ENCODE data around the gene SYNDIG1.

SYNDIG1 gene

DNA sequence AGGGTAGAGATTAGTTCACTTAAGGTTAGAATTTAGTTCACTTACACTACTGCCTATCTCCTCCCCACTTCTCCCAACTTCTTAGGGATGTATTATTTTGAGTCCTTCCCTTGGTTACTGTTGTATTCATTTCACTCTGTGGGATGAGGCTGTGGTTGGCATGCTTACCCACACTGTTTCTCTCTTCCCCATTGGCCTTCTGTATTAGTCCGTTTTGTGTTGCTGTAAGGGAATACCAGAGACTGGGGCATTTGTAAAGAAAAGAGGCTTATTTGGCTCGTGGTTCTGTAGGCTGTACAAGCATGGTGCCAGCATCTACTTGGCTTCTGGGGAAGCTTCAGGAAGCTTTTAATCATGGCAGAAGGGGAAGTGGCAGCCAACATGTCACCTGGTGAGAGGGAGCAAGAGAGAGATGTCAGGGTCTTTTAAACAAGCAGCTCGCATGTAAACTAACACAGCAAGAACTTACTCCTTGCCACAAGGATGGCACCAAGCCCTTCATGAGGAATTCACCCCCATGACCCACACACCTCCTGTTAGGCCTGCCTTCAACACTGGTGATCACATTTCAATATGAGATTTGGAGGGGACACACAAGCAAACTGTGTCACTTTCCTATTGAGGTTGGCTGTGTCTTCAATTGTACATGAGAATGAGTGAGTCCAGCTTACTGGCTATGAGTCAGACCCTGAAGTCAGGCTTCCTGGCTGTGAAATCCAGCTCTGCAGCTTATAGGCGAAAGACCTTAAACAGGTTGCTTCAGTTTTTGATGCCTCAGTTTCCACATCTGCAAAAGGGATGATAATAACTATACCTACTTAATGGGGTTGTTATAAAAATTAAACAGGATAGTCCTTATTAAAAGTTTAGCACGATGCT lies 53.3 kb downstream of the SYNDIG1 start:
- no peak overlapping the region for H3K27ac ChIP-seq
- DNase-seq, result no peak
- no peak overlapping the region for H3K4me3 ChIP-seq (ENCODE audit: low read depth, low read length)
- TF ChIP-seq CTCF (IDR thresholded peaks at IDR 0.05; ENCODE audit: low read depth, low read length, missing control alignments), result no peak
- in situ Hi-C loops (cut with HindIII; ENCODE audit: low pct_ligation_motif_present, low sequenced_read_pairs), result no loop called here
- H3K36me3 ChIP-seq (replicated peaks), result no peaks in the 10 kb centered on the region
- H3K27me3 ChIP-seq (replicated peaks), result no peaks in the 10 kb centered on the region

DNA sequence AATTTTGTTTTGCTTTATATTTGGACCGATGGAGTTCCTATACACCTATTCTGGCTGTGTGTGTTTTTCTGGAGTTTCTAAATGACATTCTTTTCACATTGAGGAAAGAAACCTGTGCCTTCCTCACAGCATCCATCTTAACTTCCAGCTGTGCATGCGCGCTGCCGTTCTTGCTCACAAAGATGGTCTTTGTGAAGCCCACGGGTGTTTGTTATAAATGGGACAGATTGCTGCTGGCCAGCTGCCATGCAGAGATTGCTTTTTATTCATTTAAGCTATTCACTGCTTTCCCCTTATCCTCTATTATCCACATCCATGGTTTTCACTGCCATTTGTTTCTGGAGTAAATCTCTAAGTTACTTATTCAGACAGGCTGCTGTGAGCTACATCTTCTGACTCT lies 54.2 kb downstream of the SYNDIG1 start:
- in situ Hi-C loops (cut with HindIII; ENCODE audit: low pct_ligation_motif_present, low sequenced_read_pairs), result no loop called here
- DNase-seq, result no peak
- no peak for TF ChIP-seq CTCF (IDR thresholded peaks at IDR 0.05; ENCODE audit: low read depth, low read length, missing control alignments)
- Histone ChIP-seq H3K36me3 (replicated peaks) (no peaks in the 10 kb centered on the region), H3K27ac (no peak overlapping the region), H3K4me3 (ENCODE audit: low read depth, low read length) (no peak overlapping the region), H3K27me3 (replicated peaks) (no peaks in the 10 kb centered on the region)

GRCh38 chr20:24528583-24529368 lies 59.3 kb downstream of the SYNDIG1 start:
- no peaks in the 10 kb centered on the region for H3K36me3 ChIP-seq (replicated peaks)
- no peaks in the 10 kb centered on the region for H3K27me3 ChIP-seq (replicated peaks)
- no peak for TF ChIP-seq CTCF (IDR thresholded peaks at IDR 0.05; ENCODE audit: low read depth, low read length, missing control alignments)
- no peak for DNase-seq
- in situ Hi-C loops (cut with HindIII; ENCODE audit: low pct_ligation_motif_present, low sequenced_read_pairs), result no loop called here
- H3K27ac ChIP-seq, result no peak overlapping the region
- no peak overlapping the region for H3K4me3 ChIP-seq (ENCODE audit: low read depth, low read length)

DNA sequence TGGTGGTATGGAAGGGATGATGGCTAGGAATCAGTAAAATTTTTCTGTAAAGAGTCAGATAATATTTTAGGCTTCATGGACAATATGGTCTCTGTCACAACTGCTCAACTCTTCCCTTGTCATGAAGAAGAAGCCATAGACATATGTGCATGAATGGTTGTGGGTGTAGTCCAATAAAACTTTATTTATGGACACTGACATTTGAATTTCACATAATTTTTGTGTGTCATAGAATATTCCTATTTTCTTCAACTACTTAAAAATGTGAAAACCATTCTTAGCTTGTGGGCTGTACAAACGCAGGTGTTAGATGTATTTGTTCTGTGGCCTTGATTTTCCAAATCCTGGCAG lies 59.9 kb downstream of the SYNDIG1 start:
- in situ Hi-C loops (cut with HindIII; ENCODE audit: low pct_ligation_motif_present, low sequenced_read_pairs), result no loop called here
- Histone ChIP-seq H3K4me3 (ENCODE audit: low read depth, low read length) (no peak overlapping the region), H3K27ac (no peak overlapping the region), H3K36me3 (replicated peaks) (no peaks in the 10 kb centered on the region), H3K27me3 (replicated peaks) (no peaks in the 10 kb centered on the region)
- DNase-seq, result no peak
- no peak for TF ChIP-seq CTCF (IDR thresholded peaks at IDR 0.05; ENCODE audit: low read depth, low read length, missing control alignments)

GRCh38 chr20:24530131-24530680 lies 60.8 kb downstream of the SYNDIG1 start:
- Histone ChIP-seq H3K36me3 (replicated peaks) (no peaks in the 10 kb centered on the region), H3K4me3 (ENCODE audit: low read depth, low read length) (no peak overlapping the region), H3K27me3 (replicated peaks) (no peaks in the 10 kb centered on the region), H3K27ac (no peak overlapping the region)
- no peak for TF ChIP-seq CTCF (IDR thresholded peaks at IDR 0.05; ENCODE audit: low read depth, low read length, missing control alignments)
- DNase-seq, result no peak
- in situ Hi-C loops (cut with HindIII; ENCODE audit: low pct_ligation_motif_present, low sequenced_read_pairs), result no loop called here

All from brain microvascular endothelial cell (primary cell).